GM19468 (cell line): Measurements from ENCODE around the gene PBX4.
"Not testable (repeated sequence)": the region's sequence is repeated elsewhere in the genome, so short reads cannot be mapped to it uniquely, and the experiment has no call there.

Experiments used
- ATAC-seq: cut with Tn5 transposase; IDR thresholded peaks from one replicate; pipeline ENCODE4 v1.9.1; 2021; ENCODE audit warnings: mild to moderate bottlenecking, moderate library complexity, moderate number of reproducible peaks; ENCODE audit not compliant: unreplicated experiment; ENCODE audit errors: extremely low read depth

The PBX4 gene, protein sequence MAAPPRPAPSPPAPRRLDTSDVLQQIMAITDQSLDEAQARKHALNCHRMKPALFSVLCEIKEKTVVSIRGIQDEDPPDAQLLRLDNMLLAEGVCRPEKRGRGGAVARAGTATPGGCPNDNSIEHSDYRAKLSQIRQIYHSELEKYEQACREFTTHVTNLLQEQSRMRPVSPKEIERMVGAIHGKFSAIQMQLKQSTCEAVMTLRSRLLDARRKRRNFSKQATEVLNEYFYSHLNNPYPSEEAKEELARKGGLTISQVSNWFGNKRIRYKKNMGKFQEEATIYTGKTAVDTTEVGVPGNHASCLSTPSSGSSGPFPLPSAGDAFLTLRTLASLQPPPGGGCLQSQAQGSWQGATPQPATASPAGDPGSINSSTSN

GRCh38 chr19:19618219-19619051, at the start of gene PBX4:
Gene PBX4 (minus strand): TSS chr19:19618687. CDS start chr19:19618629, 58 bp downstream.
- peak; percentile 97 for ATAC-seq

DNA sequence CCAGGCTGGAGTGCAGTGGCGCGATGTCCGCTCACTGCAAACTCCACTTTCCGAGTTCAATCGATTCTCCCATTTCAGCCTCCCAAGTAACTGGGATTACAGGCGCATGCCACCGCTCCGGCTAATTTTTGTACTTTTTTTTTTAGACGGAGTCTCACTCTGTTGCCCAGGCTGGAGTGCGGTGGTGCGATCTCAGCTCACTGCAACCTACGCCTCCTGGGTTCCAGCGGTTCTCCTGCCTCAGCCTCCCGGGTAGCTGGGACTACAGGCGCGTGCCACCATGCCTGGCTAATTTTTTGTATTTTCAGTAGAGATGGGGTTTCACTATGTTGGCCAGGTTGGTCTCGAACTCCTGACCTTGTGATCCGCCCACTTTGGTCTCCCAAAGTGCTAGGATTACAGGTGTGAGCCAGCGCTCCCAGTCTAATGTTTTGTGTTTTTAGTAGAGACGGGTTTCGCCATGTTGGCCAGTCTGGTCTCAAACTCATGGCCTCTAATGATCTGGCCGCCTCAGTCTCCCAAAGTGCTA, 47.0 kb upstream of the PBX4 start:
- ATAC-seq: not testable (repeated sequence)

GRCh38 chr19:19663256-19664120, 45.0 kb upstream of the PBX4 start, which contains the start of gene ATP13A1:
Gene ATP13A1 (minus strand): TSS chr19:19663676. CDS start chr19:19663666, 10 bp downstream.
- ATAC-seq: peak; percentile 66

DNA sequence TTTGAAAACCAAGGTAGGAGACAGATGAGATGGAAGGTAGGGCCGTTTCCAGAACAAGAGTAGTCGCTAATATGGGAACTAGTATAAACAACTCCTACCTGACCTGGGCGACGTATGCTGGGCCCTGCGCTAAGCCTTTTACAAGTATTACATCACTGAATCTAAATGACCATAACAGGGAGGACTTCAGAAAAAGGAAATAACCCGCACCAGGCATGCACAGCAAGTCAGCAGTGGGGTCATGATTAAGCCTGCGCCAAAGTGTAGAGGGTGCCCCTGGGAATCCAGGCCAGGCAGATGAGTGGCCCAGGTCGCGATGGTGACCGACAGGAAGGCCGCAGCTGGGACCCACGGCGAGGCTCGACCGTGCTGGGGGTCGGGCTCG, 44.4 kb upstream of the PBX4 start:
- no peak for ATAC-seq

GRCh38 chr19:19662344-19662743, 43.9 kb upstream of the PBX4 start:
- no peak for ATAC-seq

GRCh38 chr19:19661675-19662251, 43.3 kb upstream of the PBX4 start:
- ATAC-seq: peak; percentile 55

- no peak for ATAC-seq
Observed at GRCh38 chr19:19661141-19661674, 42.7 kb upstream of the PBX4 start.

- no peak for ATAC-seq
Observed at GRCh38 chr19:19659646-19660245, 41.3 kb upstream of the PBX4 start.

DNA sequence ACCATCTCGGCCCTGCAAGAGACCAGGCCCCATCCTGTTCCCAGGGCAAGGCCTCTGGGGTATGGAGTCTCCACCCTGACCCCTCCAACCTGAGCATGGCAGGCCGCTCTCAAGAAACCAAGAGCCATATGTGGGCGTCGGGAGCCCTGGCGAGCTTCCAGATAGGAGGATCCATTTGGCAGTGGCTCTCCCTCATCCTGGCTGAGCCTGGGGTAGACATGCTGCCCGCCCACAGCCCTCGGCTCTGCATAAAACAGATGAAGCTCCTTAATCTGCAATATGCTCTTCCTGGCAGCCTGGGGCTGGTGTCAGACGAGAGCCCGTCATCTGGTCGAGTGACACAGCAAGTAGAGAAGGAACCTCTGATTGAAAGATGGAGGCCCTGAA, 38.9 kb upstream of the PBX4 start:
- ATAC-seq: no peak

DNA sequence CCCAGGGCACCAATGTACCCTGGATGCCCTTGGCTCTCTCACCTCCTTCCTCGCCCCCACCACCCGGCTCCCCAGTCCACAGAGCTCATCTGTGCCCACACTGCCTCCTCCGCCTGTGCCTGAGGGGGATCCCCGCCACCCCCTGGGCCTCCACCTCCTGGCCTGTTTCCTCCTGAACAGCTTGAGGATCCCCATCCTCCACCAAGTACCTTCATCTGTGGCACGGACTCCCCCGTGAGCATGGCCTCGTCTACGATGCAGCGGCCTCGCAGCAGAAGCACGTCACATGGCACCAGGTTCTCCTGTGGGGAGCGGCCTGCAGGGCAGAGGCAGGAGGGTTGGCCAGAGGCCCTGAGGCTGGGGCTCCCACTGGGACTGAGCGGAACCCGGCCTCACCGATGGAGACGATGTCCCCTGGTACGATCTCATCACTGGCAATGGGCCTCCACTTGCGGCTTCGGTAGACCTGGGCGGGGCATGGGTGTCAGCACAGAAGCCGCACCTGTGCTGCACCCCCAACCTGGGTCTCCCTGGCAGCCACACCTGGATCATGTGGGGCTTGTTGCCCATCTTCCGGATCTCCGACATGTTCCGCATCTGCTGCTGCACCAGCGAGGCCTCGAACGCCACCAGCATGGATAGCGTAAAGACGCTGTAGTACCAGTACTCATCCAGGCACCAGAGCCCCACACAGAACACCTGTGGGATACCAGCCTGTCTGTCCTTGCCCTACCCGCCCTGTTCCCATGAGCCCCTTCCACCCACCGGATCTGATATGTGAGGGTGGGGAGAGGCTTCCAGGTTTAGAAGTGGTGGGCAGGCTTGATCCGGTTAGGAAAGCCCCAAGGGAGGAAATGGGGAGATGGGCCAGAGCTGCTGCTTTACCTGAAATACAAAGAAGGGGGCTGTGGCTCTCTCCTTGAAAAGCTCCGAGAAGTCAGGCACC, 38.2 kb upstream of the PBX4 start:
- ATAC-seq: no peak

DNA sequence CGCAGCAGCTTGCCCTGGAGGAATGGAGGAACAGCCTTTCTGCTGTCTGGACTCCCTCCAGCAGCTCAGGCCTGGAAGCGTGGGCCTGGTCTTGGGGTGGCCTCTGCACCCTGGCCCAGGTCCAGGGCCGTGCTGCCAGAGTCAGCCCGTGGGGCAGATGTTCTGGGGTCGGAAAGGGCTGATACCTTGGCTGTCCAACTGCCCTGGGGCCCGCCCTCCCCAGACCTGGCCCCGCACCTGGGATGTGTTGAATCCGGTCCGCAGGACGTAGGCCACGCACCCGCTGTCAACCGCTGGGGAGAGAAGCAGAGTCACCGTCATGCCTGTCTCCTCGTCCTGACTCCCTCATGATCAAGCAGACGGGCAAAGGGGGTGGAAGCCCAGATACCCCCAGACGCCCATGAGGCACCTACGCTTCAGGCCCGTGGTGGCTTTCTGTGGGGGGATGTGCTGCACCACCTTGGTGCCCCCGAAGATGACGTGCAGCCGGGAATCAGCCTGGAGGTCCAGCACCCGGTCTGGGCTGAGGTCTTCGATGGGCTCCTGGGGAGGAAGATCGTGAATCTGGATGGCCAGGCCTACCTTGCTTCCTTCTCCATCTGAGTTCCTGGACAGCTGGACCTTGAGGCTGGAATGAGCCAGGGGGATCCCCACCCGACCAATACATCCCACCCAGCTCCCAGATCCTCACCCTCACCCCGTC, 37.3 kb upstream of the PBX4 start:
- ATAC-seq: no peak

DNA sequence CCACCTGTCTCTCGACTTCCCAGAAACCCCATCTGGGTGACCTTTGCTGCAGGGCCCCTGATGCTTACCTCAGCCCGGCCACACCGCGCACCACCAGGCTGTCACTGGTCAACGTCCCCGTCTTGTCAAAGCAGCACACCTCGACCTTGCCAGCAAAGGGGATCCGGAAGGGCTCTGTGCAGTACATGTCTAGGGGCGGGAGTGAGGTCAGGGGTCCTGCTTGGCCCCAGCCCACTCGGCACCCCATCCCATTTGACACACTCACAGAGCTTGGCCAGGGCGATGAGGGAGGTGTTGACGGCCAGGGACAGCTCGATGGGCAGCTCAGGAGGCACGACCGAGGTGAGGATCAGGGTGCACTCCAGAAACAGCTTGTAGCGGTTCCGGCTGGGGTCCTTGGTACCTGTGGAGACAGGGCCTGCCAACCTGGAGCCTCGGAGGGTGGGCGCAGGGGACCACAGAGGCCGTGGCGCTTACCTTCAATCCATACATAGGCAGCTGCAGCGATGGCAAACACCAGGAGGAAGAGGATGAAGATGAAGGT, 36.6 kb upstream of the PBX4 start:
- ATAC-seq: no peak

DNA sequence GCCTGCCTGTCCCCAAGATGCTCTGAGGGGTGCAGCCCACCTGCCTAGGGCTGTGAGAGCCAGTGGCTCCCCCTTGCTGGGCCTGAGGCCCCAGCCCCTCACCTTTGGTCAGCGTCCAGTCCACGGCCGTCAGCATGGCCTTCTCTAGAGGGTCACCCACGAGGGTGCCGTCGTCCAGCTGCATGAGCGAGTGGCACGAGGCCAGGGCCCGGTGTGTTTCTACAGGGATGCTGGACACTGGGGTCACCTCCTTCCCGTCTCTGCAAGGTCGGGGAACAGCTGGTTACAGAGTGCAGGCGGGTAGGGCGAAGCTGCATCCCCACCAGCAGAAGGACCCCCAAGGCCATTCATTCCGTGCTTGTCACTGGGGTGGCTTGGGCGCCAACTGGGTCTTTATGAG, 36.0 kb upstream of the PBX4 start:
- no peak for ATAC-seq

DNA sequence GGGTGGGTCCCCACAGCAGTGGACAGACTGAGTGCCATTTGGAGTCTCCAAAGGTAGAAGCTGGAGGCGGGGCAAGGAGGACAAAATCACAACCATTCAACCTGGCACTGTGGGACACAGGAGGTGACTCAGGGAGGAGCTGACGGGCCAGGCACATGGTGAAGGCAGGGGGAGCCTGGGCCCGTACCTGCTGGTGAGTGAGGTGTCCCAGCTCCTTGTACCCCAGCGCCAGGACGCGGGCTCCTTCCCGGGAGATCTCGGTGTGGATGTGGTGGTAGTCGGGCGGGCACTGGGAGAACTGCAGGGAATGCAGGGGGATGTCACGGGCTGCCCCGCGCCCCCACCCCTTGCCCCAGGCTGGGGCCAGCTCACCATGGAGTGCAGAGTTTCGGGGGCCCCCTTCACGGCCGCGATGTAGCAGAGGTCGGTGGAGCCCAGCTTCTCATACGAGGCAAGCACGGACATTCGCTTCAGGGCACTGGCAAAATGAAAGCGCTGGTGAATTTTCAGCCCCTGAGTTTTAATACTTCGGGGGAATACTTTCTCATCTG, 35.2 kb upstream of the PBX4 start:
- ATAC-seq: no peak

DNA sequence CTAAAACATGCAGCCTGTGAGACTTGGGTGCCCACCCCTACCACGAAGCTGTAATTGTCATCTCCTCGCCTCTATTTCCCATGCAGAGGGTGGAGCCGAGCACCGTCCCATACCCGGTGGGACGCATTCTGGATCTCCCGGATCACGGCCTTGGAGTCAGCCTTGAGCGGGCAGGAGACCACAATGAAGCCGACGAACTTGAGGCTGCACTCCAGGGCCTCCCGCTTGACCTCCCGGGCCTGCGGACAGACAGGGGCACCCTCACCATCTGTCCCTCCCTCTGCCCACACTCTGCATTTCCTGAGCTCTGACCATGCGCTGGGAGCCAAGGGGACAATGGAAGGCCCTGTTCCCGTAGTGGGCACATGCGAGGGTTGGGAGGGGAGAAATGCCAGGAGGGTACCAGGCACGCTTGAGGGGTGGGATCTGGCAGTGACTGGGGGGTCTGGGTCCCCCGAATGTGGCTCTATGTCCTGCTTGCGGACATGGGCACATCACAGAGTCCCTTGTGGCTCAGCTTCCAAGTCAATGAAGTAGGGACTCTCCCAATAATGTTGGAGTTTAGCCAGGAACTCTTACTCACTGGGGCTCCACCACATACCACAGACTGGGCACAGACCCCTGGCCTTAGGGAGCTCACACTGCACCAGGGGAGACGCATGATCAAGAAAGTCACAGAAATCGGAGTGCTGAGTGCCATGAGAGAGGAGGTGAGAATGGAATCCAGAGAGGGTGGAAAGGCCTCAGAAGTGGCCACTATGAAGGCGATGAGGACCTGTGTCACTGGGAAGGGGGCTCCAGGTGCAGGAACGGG, 34.2 kb upstream of the PBX4 start:
- ATAC-seq: no peak

- ATAC-seq: no peak
Observed at GRCh38 chr19:19651076-19651475, 32.6 kb upstream of the PBX4 start.
